HepG2 (cell line): ENCODE results near the gene YJEFN3. TPM values are rescaled to one million over a fixed set of nuclear protein-coding genes. Genes with fewer than 3 reads are reported as not detected.

Source experiments
- ATAC-seq: fragments of 200-7000 bp; cut with Tn5 transposase; 3 replicates; pipeline ENCODE4 v1.9.1; 2020; ENCODE audit warnings: mild to moderate bottlenecking, moderate library complexity
- BruUV-seq: library from RNA; stranded (reverse); fragments of 400-500 nt; replicated peaks from 2 replicates; lab custom pipeline; 2021; lab: Mats Ljungman, UMichigan
- CTCF ChIA-PET: fragments of 300-600 bp; formaldehyde crosslinking; extraction: SDS; loops from one replicate; lab custom pipeline; 2021; ENCODE audit warnings: low total read pairs, inconsistent platforms, low intra/inter-chr PET ratio; lab: Yijun Ruan, JAX
- POLR2A ChIA-PET: fragments of 350-600 bp; sonication (Branson Sonifier 250); formaldehyde crosslinking; loops from one replicate; lab custom pipeline; 2020; ENCODE audit warnings: antibody characterized with exemption, inconsistent platforms; lab: Yijun Ruan, JAX
- DNase-seq: peaks from one replicate; pipeline ENCODE4 v3.0.0-alpha.2; 2015; ENCODE audit warnings: low spot score
- FAIRE-seq: peaks from 3 replicates; lab custom pipeline; 2011; peaks lifted over from hg19 to GRCh38; lab: Jason Lieb, UNC
- H2AFZ ChIP-seq: one replicate; pipeline ENCODE4 v1.6.1; 2011; ENCODE audit warnings: low read length, inconsistent platforms
- H3K27ac ChIP-seq: fragments of 300-600 bp; 3 replicates; pipeline ENCODE4 v1.8.0; 2011; ENCODE audit warnings: mixed run types, mild to moderate bottlenecking, mixed read lengths, low read length, inconsistent platforms; ENCODE audit not compliant: insufficient read depth; ENCODE audit errors: extremely low read length
- H3K27me3 ChIP-seq, 2 experiments: fragments of 200-600 bp in 1 of 2; 2 replicates in 1 of 2; 3 replicates in 1 of 2; pipeline versions ENCODE4 v1.6.0 to v1.8.0; 2011; ENCODE audit warnings: low read length in 2 of 2, mild to moderate bottlenecking in 2 of 2, moderate library complexity in 2 of 2, inconsistent platforms in 1 of 2; ENCODE audit not compliant: insufficient read depth in 2 of 2, control insufficient read depth in 1 of 2
- H3K36me3 ChIP-seq, 2 experiments: fragments of 200-600 bp in 1 of 2; replicated peaks in 1 of 2; 2 replicates in 1 of 2; 3 replicates in 1 of 2; pipeline versions ENCODE4 v1.5.1 to v1.8.0; 2011; ENCODE audit warnings: low read length in 2 of 2, inconsistent platforms in 1 of 2; ENCODE audit not compliant: insufficient read depth in 2 of 2, control insufficient read depth in 1 of 2
- H3K4me1 ChIP-seq: 2 replicates; pipeline ENCODE4 v1.5.1; 2012; ENCODE audit warnings: low read length, inconsistent platforms; ENCODE audit not compliant: insufficient read depth
- H3K4me2 ChIP-seq: 2 replicates; pipeline ENCODE4 v1.6.0; 2011; ENCODE audit warnings: low read depth, low read length, inconsistent platforms
- H3K4me3 ChIP-seq, 3 experiments: fragments of 200-600 bp in 1 of 3; sonication (generic), shearing (Covaris generic) in 1 of 3; replicated peaks in 1 of 3; 2 replicates each; pipeline ENCODE4 v1.5.1; 2011 to 2016; ENCODE audit warnings: low read length in 3 of 3, inconsistent platforms in 2 of 3, low read depth in 2 of 3, mild to moderate bottlenecking in 2 of 3, control low read depth in 1 of 3, mixed read lengths in 1 of 3; ENCODE audit not compliant: insufficient read depth in 1 of 3
- H3K79me2 ChIP-seq: one replicate; pipeline ENCODE4 v1.6.1; 2011; ENCODE audit warnings: low read length, inconsistent platforms; ENCODE audit not compliant: insufficient read depth
- H3K9ac ChIP-seq: 2 replicates; pipeline ENCODE4 v1.6.0; 2011; ENCODE audit warnings: mild to moderate bottlenecking, low read depth, low read length, inconsistent platforms; ENCODE audit not compliant: insufficient read depth
- H3K9me3 ChIP-seq: 2 replicates; pipeline ENCODE4 v1.5.1; 2012; ENCODE audit warnings: mild to moderate bottlenecking, low read length
- H4K20me1 ChIP-seq: 2 replicates; pipeline ENCODE4 v1.6.0; 2011; ENCODE audit warnings: inconsistent platforms, mild to moderate bottlenecking, low read length, moderate library complexity; ENCODE audit not compliant: insufficient read depth
- ATM ChIP-seq: fragments of 450-650 bp; IDR thresholded peaks from 2 replicates; pipeline ENCODE4 v1.7.1; 2017; ENCODE audit warnings: mild to moderate bottlenecking, borderline replicate concordance
- ATRX ChIP-seq: sonication (generic); formaldehyde crosslinking; IDR thresholded peaks from 2 replicates; pipeline ENCODE4 v1.4.0; 2020; ENCODE audit warnings: missing genetic modification reagents, borderline replicate concordance
- HINFP ChIP-seq: sonication (generic); formaldehyde crosslinking; IDR thresholded peaks from 2 replicates; pipeline ENCODE4 v1.4.0; 2020; ENCODE audit warnings: low read depth, mild to moderate bottlenecking, missing genetic modification reagents
- RARA ChIP-seq: IDR thresholded peaks from 2 replicates; pipeline ENCODE4 v1.6.1; 2016; ENCODE audit warnings: missing genetic modification reagents, missing compliant biosample characterization
- ZBTB8A ChIP-seq: sonication (generic); formaldehyde crosslinking; IDR thresholded peaks from 2 replicates; pipeline ENCODE4 v1.4.0; 2020; ENCODE audit warnings: mild to moderate bottlenecking, low read depth, missing genetic modification reagents, borderline replicate concordance
- ZEB1 ChIP-seq: IDR thresholded peaks from 2 replicates; pipeline ENCODE4 v1.6.1; 2012; ENCODE audit warnings: mild to moderate bottlenecking, low read depth, inconsistent platforms; ENCODE audit not compliant: insufficient replicate concordance
- ZMAT3 ChIP-seq: sonication (generic); formaldehyde crosslinking; conservative IDR thresholded peaks from 2 replicates; pipeline ENCODE4 v1.7.0; 2021; ENCODE audit warnings: missing genetic modification reagents
- ZNF329 ChIP-seq: sonication (generic); formaldehyde crosslinking; IDR thresholded peaks from 2 replicates; pipeline ENCODE4 v1.9.0; 2021; ENCODE audit warnings: low read depth, mild to moderate bottlenecking, missing genetic modification reagents
- ZNF564 ChIP-seq: sonication (generic); formaldehyde crosslinking; IDR thresholded peaks from 2 replicates; pipeline ENCODE4 v1.8.1; 2023; ENCODE audit warnings: mild to moderate bottlenecking, missing genetic modification reagents
- ZNF784 ChIP-seq: sonication (generic); formaldehyde crosslinking; IDR thresholded peaks from 2 replicates; pipeline ENCODE4 v1.5.1; 2020; ENCODE audit warnings: missing genetic modification reagents, mild to moderate bottlenecking, borderline replicate concordance
- WGBS: methylation state at CpG from one replicate; pipeline ENCODE4 v1.1.6; 2017; ENCODE audit warnings: low lambda C conversion rate; 5-methylcytosine and 5-hydroxymethylcytosine counted together
- in situ Hi-C: cut with HindIII; loops from 2 replicates; pipeline ENCODE4 v1.10.0; 2017; ENCODE audit warnings: low pct_unique_long_range_greater_than_20kb; ENCODE audit not compliant: extremely low pct_ligation_motif_present
- intact Hi-C: fragments of 100-400 bp; cut with micrococcal nuclease; formaldehyde crosslinking; loops from one replicate; pipeline ENCODE4 v1.10.0; 2022; ENCODE audit not compliant: unreplicated experiment
- polyA plus RNA-seq, 8 experiments: library from polyadenylated mRNA; depleted of rRNA in 3 of 8; stranded (reverse) in 7 of 8; unstranded in 1 of 8; fragments of >200 nt; fragmentation: Illumina TruSeq in 4 of 8; extraction: Trizol in 4 of 8; gene quantifications; 2 replicates each; pipeline versions ENCODE4 v1.2.1 to v1.2.3, GENCODE V29; 2011 to 2016; ENCODE audit warnings: low read depth in 4 of 8, missing spikeins in 1 of 8, mixed read lengths in 1 of 8; ENCODE audit not compliant: insufficient read depth in 1 of 8
- total RNA-seq, 5 experiments: library from RNA; depleted of rRNA; stranded (reverse); fragments of >200 nt; fragmentation: Illumina TruSeq; extraction: Trizol; gene quantifications; 2 replicates each; pipeline ENCODE4 v1.2.3, GENCODE V29; 2016; ENCODE audit warnings: low read depth in 1 of 5

YJEFN3 gene
- total and polyA plus RNA-seq, 2 of the 13 experiments (the other 11 are each of a cell fraction or from before 2014, with no cell fraction given), result 0.89 to 4.0 TPM

DNA sequence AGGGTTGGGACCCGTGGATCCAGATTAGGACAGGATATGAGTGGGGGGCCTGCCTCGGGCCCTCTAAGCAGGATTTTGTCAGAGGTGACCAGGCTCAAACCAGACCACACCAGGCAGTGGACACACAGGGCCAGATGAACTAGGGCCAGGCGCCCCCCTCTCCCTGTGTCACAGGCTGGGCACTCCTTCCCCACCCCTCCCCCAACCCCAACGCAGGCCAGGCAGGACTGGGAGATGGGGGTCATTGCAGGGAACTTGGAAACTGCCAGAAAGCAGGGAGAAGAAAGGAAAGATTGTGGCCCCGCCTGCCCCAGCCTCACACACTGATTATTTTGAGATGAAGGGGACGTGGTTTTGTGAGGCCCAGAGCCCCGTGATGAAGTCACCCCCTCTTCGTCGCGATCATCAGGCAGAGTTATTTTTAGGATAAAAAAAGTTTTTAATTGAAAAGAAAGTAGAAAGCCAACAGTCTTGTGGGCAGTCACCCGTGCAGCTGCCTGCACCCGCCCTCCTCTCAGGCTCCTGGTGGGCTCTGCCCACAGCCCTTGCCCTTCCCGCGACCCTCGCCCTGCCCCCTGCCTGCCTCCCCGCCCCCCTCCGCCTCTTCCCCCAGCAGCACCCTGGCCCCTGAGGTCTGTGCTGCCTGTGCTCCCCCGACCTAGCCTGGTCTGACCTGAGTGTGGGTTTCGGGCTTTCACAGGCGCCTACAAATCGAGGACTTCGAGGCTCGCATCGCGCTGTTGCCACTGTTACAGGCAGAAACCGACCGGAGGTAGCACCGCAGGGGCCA, 1.9 kb upstream of the YJEFN3 start:
- H3K27me3 ChIP-seq, result no peaks in the 10 kb centered on the region
- no peak overlapping the region for H3K4me2 ChIP-seq
- H3K9ac ChIP-seq, result no peak overlapping the region
- TF ChIP-seq ZEB1 (no peak), HINFP (CRISPR knock-in tag) (no peak), ATM (no peak), ZMAT3 (CRISPR knock-in tag) (no peak), ZNF329 (CRISPR knock-in tag) (no peak), ZNF564 (CRISPR knock-in tag) (no peak), RARA (CRISPR knock-in tag) (no peak), ATRX (no peak), ZNF784 (CRISPR knock-in tag) (no peak), ZBTB8A (CRISPR knock-in tag) (no peak)
- ChIA-PET CTCF (no interaction called here), POLR2A (no interaction called here)
- no peaks in the 10 kb centered on the region for H3K9me3 ChIP-seq
- in situ Hi-C loops, result loop anchor here (25.0 kb wide), 1 partner anchor 436 kb away; no protein-coding TSS in a partner anchor
- FAIRE-seq (no peak), DNase-seq (no peak), ATAC-seq (no peak)
- peaks cover 6 to 24% of the 10 kb centered on the region in 2 experiments; a peak in 3 of 5 replicates for H3K36me3 ChIP-seq
- H3K79me2 ChIP-seq, result peaks cover 8% of the 10 kb centered on the region
- no peak overlapping the region for H2AFZ ChIP-seq
- no peak overlapping the region for H3K4me3 ChIP-seq
- intact Hi-C loops, result no loop called here
- no peak overlapping the region for H3K27ac ChIP-seq
- WGBS, result 98% methylated on average over 26 of the region's 28 CpGs
- no peaks in the 10 kb centered on the region for H3K4me1 ChIP-seq
- peaks cover 11% of the 10 kb centered on the region for H4K20me1 ChIP-seq
- no TSS peak for BruUV-seq
